HG02678 (cell line): ENCODE data around the gene CCDC68.

Source experiments
- ATAC-seq: cut with Tn5 transposase; IDR thresholded peaks from one replicate; pipeline ENCODE4 v1.9.1; 2021; ENCODE audit warnings: mild to moderate bottlenecking, moderate library complexity; ENCODE audit not compliant: unreplicated experiment

CCDC68 gene

DNA sequence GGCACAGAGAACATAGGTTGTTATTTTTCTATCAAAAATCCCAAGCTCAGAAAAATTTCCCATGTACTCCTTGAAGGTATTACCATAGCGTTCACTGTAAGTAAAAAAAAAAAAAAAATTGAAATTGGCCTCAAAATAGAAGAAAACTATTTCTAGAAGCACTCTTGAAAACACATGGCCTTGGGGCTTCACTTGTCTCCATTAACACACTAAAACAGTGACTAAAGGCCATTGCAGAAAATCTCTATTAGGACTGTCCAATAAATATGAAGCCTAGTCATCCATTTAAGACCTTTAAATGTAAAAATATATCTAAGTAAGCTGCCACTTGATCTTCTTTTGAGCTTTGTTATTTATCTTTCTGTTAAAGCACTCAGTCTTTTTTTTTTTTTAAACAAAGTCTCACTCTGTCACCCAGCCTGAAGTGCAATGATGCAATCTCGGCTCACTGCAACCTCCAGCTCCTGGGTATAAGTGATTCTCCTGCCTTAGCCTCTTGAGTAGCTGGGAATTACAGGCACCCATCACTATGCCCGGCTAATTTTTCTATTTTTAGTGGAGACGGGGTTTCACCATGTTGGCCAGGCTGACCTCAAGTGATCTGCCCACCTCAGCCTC is 35.8 kb downstream of the CCDC68 start:
- no peak for ATAC-seq

DNA sequence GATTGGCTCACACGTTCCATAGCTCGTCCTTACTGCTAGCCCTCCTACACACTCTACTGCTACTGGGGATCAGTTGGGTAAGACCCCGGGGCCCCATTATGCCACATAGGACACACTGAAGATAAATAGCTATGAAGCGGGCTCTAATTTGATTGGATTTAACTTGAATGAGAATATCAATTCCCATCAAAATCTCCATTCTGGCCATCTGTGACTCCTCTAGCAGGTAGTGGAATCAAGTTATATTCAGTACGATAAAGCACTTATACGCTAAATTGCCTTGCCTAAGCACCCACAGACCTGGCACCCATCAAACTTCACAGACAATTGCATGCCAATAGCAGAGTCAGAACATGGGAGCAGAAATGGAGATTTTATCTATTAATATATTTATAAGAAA is 39.8 kb downstream of the CCDC68 start:
- no peak for ATAC-seq

DNA sequence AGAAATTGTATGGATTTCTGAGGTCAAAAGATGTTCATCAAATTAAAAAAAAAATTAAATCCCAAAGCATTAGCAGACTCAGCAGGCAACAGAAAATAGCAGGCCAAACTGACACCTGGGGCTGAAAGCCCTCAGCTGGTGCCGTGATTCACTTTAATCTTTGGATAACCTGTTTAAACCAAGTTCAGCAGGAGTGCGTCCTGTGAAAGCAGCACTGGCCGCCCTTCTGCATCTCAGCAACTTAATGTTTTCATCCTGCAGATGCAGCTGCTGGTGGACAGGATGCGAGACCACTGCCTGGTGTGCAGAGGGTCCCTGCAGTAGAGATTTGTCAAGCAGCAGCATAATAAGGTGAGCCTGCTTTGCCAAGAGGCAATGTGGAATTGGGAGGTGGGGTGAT is 41.2 kb downstream of the CCDC68 start:
- no peak for ATAC-seq

DNA sequence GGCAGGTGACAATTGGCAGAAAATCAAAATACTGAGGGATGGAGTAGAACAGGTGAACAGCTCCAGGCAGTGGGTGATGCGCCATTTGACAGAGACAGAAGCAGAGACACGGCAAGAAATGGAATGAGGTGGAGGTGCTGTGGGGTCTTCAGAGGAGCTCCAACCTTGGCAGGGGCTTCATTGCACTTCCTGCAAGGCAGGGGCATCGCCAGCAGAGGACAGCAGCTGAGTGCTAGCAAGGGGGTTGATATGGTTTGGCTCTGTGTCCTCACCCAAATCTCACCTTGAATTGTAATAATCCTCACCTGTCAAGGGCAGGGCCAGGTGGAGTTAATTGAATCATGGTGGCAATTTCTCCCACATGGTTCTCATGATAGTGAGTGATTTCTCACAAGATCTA is 42.8 kb downstream of the CCDC68 start:
- no peak for ATAC-seq

DNA sequence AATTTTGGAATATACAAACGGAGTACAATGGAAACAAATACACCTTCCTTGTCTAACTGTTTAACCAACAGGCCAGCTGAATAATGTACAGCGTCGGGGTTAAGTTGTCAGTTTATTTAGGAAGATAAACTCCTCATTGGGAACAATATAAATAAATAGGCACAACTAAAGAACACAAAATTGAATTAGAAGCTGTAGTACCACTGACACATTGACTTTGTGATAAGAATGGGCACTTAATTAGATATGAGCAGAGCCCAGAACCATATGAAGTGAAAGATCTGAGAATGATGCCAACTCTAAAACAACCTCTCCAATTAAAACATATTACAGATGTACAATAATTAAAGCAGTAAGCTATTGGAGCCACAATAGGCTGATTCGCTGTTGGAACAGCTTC is 44.4 kb downstream of the CCDC68 start:
- ATAC-seq: no peak

DNA sequence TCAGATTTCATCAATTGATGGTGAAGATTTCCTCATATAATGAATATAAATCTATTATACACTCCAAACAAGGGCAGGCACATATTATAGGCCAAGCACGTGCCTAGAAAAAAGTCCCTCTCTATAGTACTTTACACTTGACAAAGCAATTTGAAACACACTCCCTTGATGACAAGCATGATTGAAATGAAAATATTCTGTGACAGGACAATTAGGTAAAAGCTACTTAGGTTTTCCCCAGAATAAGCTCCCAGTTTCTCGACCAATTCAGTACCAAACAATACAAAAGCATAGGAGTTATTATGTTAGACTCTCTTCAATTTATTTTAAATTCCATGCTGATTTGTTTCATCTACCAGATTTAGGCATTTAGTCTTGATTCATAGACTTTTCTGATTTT is 47.7 kb downstream of the CCDC68 start:
- no peak for ATAC-seq

DNA sequence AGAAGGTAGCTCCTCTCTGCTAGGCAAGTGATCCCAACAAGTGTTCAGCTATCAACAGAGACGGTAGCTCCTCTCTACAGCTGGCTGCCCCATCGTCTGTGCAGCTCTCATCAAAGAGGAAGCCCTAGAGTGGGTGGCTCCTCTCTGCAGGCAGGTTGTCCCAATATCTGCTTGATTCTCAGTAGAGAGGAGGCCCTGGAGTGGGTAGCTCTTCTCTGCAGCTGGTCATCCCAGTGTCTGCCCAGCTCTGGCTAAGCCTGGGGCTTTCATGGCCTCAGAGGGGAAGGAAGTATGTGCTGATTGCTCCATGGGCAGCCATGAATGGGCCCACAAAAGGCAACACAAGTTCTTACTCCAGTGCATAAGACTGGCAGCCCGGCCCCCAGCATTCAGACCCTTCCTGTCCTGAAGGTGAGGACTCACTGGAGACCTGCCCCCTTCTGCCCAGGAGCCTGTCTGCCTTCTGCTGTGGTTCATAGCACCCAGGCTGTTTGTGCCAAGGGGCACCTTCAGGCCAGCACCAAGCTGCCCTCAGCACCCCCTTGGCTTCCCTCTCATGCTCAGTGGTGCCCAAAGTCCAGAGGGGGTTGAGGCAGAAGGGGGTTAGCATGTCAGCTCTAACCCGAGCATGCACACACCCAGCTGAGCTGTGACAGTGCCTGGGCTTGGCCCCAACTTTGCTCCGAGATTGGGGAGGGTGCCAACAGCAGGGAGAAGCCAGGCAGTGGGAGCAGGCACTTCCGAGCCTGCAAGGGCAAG is 48.9 kb downstream of the CCDC68 start:
- no peak for ATAC-seq

DNA sequence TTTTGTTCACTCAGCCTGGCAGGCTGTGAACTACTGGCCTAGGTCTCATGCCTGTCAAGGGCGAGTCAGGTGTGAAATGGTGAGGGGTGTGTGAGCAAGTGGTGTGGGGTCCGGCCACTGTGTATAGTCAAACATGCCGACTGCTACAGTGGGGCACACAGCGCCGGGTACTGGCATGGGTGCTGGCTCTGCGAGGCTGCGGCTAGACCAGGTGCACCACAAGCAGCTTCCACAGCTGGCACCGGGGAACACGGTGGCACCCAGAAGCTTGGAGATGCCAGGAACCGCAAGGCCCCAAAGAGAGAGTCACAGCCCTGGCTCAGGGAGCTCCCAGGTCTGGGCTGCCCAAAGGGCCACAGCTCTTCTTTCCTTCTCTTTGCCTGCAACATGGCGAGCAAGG is 49.7 kb downstream of the CCDC68 start:
- ATAC-seq: no peak

DNA sequence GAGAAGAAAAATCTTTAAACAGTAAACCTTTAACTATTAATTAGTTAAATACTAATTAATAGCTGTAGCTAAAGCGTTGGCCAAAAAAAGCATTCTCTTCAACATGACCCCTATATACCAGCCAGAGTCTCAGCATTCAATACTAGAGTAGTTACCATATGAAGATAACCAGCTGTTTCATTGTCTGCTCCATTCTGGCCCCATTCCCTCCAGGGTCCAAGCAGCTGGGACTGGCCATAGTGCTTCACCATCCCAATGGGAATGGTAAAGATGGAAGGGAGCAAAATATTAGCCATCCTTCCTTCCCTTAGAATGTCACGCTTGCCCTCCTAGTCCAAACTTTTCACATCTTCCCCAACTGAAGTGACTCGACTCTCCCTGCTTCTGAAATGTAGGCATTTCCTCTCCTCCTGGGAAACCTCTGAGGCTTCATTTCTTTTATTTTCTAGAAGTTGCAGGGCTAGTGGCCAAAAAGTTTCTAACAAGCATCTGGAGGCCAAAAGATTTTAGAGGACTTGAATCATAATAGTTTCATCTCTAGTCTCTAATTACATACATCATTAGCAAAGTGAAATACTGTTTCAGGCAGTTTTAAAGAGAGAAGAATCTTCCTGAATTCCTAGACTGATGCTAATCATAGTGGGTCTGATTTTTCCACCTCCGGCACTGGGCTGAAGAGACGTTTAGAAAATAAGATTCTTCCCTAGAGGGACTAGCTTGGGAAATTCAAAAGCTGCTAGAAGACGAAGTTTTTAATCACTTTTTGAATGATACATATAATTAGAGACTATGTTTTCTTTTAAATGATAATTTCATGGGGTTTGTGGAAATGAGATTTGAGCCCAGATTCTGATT is 52.7 kb downstream of the CCDC68 start:
- no peak for ATAC-seq

DNA sequence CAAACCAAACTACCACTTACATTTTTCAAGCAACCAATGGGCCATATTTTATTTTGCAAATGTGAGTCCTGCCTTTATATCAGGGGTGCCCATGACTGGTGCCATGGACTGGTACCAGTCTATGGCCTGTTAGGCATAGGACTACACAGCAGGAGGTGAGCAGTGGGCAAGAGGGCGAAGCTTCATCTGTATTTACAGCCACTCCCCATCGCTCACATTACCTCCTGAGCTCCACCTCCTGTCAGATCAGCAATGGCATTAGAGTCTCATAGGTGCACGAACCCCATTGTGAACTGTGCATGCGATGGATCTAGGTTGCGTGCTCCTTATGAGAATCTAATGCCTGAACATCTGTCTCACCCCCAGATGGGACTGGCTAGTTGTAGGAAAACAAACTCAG is 53.6 kb downstream of the CCDC68 start:
- no peak for ATAC-seq

DNA sequence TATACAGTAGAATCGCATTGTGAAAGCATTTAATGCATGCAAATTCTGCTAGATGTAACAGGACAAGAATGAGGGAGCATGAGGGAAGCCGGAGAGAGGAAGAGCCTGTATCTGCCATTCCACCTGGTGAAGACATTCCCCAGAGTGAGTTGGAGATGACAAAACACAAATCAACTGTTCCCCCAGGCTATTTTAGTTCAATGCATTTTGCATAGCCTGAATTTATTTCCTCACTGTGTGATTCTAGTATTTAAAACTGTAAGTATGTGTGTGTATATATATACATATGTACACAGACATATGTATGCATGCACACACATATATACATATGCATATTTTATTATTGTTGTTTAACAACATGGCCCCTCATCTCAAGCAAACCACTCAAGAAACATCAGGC is 54.7 kb downstream of the CCDC68 start:
- no peak for ATAC-seq

DNA sequence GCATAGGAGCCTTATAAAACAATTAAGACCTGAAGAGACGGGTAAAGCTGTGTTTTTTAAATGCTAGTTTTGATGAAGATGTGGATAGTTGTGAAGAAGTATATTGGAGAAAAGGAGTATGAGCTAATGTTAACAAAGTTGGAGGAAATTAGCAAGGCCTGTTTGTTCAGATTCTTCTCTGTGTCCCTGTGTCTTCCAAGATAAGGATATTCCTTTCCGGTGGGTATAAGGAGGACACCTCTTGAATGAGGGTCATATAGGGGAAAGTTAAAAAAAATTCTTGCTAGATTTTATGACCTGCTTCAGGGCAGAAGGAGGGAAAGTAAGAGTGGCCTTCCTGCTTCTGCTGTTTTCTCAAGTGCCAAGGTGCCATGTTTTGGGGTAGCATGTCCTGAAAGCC is 59.0 kb downstream of the CCDC68 start:
- ATAC-seq: no peak

DNA sequence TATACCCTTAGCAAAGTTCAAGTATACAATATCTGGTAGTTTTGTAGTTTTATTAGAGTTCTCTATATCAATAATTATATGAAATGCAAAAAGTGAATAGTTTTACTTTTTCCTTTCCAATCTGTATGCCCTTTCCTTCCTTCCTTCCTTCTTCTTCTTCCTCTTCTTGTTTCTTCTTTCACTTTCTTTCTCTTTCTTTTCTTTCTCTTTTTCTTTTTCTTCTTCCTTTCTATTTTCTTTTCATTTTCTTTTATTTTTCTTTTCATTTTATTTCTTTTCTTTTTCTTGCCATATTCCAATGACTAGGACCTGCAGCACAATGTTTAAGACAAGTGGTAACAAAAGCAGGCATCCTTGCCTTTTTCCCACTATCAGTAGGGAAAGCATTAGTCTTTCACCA is 59.8 kb downstream of the CCDC68 start:
- ATAC-seq: no peak

DNA sequence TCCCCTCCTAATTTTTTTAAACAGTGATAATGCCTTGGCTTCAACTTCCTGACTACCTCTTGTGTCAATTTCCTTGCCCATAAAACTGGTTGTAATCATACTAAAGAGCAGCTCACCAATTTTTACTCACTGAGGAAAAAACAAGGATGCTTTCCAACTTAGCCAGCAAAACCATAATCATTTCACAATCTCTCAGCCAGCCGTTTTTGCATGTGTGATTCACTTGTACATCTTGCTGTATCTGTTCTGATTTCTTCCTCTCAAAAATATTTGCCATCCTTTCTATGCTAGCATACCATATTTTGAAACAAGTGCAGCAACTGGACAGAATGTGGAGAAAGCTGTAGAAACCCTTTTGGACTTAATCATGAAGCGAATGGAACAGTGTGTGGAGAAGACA is 70.3 kb downstream of the CCDC68 start:
- ATAC-seq: no peak

DNA sequence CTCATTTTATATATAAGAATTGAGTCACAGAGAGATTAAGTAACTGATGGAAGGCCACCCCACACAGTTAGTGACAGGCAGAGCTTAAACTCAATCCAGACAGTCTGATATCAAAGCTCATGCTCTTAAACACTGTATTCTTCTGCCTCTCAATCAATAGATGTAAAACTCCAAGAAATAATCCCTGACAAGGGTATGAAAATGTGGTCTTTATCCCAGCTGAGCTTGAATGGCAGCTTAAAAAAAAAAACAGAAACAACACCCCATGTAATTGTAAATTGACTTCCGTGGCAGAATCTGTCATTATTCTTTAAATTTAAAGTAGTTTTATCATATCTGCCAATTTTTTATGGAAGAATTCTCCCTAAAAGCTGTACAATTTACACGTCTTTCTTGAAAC is 70.9 kb downstream of the CCDC68 start:
- ATAC-seq: no peak

DNA sequence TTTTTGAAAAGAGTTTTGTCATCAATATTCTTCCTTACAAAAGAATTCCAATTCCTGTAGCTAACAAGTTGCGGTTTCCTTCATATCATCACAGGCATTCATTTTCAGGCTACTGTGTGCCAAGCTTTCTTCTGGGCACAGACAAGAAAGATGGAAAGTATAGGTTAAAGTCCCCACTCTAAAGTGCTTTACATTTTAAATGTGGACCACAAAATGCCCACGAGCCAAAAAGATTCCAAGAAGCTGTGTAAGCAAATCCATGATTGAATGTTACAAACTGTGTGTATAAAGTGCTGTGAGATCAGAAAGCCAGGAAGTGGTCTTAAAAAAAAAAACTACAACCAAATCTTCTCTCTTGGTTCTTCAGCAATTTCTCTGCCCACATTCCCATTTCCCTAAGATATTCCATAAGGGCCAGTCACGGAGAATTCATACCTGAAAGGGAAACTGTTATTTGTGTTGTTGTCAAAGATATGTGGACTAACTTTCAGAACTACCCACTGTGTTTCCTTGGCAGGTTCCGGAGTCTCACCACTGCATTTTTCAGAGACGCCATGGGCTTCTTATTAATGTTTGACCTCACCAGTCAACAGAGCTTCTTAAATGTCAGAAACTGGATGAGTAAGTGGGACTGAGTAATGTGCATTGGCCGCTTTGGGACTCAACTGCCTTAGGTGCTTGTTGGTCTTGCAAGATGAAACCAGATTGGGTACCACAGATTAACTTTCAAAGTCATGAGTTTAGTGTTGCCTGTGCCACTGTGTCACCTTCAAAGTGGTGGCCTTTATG is 75.3 kb downstream of the CCDC68 start:
- no peak for ATAC-seq

DNA sequence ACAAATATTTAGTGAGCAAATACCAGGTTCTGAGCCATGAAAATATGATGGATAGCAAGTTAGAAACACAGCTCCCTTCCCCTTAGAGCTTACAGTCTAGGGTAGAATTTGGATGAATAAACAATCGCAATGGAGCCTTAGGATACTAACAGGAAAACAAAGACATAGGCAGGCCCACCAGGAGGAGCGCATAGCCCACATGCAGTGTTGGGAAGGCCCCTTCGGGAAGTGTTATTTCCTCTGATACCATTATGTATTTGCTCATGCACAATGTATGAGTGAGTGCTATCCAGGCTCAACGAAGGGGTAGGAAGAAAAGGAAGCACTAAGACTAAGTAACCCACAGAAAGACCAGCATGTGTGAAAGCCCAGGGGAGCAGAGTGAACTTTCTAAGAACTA is 76.9 kb downstream of the CCDC68 start:
- ATAC-seq: no peak

DNA sequence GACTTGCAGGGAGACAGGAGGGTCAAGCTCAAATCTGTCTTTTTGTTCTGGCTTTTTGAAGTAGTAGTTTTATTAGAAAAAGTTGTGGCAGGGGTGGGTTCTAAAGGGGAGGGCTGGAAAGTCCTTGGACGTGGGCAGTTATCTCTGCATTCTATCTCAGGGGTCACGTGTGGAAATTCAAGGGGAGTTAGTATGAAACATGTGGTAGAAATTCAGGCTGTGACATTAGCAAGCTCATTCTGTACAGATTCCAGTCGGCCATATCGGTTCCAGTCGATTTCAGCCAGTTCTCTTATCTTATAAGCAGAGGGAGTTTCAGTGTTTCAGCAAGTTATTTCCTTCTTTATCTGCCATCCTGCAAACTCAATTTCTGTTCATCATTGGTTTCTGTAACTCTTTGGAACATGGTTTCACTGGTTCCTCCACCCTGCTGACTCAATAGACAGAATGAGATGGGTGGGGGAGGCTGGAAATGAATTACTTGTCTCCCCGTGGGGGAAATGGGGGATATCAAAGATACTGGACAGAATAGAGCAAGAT is 78.0 kb downstream of the CCDC68 start:
- no peak for ATAC-seq

DNA sequence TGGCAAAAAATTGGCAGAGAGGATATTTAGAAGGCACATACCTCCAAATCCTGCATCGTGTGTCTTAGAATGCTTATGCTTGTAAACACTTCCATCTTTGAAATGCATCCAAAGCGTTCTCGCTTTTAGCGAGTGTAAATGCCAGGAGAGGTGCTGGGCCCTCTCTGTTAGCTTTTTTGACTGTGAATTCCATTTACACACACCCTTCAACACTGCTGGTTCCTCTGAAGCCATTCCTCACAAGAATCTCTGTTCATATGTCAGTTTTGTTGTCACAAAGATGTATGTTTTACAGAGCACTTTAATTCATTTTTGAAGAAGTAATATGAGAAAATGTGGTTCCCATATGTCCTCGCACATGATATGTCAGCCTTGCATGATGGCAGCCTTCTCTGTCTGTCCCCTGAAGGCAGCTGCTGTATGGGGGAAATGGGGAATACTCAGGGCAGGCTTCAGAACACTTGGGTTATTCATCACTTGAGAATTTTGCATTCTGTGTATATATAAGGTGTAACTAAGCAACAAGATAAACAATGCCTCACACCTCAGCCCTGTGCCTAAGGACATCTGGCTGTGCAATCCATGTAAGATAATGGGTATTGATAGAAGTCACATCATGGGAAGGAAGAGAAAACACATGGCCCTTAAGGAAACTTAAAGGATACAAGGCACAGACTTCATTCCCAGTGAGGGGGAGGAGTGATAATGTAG is 78.7 kb downstream of the CCDC68 start:
- ATAC-seq: no peak

DNA sequence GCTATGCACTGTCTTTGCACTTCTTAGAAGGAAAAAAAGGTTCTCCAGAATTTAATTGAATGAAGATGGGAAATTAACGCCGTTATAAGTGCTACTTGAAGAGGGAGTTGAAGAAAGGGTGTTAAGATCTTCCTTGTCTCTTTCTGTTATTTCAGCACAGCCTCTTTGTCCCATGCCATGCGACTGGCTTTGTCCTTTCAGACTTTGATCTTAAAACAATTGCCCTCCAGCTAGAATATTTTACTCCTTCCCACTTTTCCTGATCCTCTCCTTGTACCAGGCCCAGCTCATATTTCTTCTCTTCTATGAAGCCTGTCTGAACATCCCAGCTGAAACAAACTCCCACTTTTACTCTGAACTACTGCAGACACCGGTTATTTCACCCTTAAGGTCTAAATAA is 79.6 kb downstream of the CCDC68 start:
- ATAC-seq: no peak
